Nephron progenitor cell (in vitro differentiated cells): Measurements from ENCODE around the gene TERT.

Source experiments
- DNase-seq: peaks from one replicate; pipeline ENCODE4 v3.0.0; 2021
- H3K27ac Mint-ChIP-seq: 2 replicates; pipeline ENCODE4 v1.8.0; 2021; ENCODE audit warnings: mild to moderate bottlenecking, moderate library complexity, mixed read lengths
- H3K27me3 Mint-ChIP-seq: 2 replicates; pipeline ENCODE4 v1.8.0; 2021; ENCODE audit warnings: mild to moderate bottlenecking, low read depth, mixed read lengths; ENCODE audit not compliant: poor library complexity
- H3K36me3 Mint-ChIP-seq: 2 replicates; pipeline ENCODE4 v1.8.0; 2021; ENCODE audit warnings: low read depth, mixed read lengths
- H3K4me1 Mint-ChIP-seq: 2 replicates; pipeline ENCODE4 v1.8.0; 2021; ENCODE audit warnings: mixed read lengths
- H3K4me3 Mint-ChIP-seq: 2 replicates; pipeline ENCODE4 v1.8.0; 2021; ENCODE audit warnings: mild to moderate bottlenecking, moderate library complexity, mixed read lengths
- H3K9me3 Mint-ChIP-seq: 2 replicates; pipeline ENCODE4 v1.8.0; 2021; ENCODE audit warnings: mild to moderate bottlenecking, moderate library complexity, mixed read lengths
- TF ChIP-seq, protein P1 (sequence below): fragments of 200-600 bp; sonication (generic); IDR thresholded peaks from 2 replicates; pipeline ENCODE4 v1.5.0; 2021; ENCODE audit warnings: antibody characterized with exemption

Gene TERT

GRCh38 chr5:1242733-1243486 is 52.0 kb downstream of the TERT start:
- Mint-ChIP-seq H3K36me3 (no peaks in the 10 kb centered on the region), H3K9me3 (no peaks in the 10 kb centered on the region)

GRCh38 chr5:1241509-1242080 is 53.3 kb downstream of the TERT start:
- TF ChIP-seq, protein P1, sequence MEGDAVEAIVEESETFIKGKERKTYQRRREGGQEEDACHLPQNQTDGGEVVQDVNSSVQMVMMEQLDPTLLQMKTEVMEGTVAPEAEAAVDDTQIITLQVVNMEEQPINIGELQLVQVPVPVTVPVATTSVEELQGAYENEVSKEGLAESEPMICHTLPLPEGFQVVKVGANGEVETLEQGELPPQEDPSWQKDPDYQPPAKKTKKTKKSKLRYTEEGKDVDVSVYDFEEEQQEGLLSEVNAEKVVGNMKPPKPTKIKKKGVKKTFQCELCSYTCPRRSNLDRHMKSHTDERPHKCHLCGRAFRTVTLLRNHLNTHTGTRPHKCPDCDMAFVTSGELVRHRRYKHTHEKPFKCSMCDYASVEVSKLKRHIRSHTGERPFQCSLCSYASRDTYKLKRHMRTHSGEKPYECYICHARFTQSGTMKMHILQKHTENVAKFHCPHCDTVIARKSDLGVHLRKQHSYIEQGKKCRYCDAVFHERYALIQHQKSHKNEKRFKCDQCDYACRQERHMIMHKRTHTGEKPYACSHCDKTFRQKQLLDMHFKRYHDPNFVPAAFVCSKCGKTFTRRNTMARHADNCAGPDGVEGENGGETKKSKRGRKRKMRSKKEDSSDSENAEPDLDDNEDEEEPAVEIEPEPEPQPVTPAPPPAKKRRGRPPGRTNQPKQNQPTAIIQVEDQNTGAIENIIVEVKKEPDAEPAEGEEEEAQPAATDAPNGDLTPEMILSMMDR = no peak
- Mint-ChIP-seq H3K4me3 (no peak overlapping the region), H3K27me3 (peaks cover 8% of the 10 kb centered on the region), H3K4me1 (peaks cover 30% of the 10 kb centered on the region), H3K36me3 (no peaks in the 10 kb centered on the region), H3K27ac (no peak overlapping the region), H3K9me3 (peaks cover 4% of the 10 kb centered on the region)
- no peak for DNase-seq

More at GRCh38 chr5:1242733-1243486, 52.0 kb downstream of the TERT start:
- H3K27ac Mint-ChIP-seq = no peak overlapping the region
- H3K4me3 Mint-ChIP-seq = no peak overlapping the region
- peaks cover 30% of the 10 kb centered on the region for H3K4me1 Mint-ChIP-seq
- TF ChIP-seq, protein P1 = no peak
- DNase-seq = no peak
- peaks cover 17% of the 10 kb centered on the region for H3K27me3 Mint-ChIP-seq

- peak overlapping the region; percentile 87 for H3K27ac Mint-ChIP-seq
- H3K4me3 Mint-ChIP-seq = no peak overlapping the region
- peaks cover 30% of the 10 kb centered on the region for H3K4me1 Mint-ChIP-seq
- no peaks in the 10 kb centered on the region for H3K36me3 Mint-ChIP-seq
- TF ChIP-seq, protein P1 = no peak
- no peak for DNase-seq
- H3K27me3 Mint-ChIP-seq = peaks cover 8% of the 10 kb centered on the region
- H3K9me3 Mint-ChIP-seq = peaks cover 13% of the 10 kb centered on the region
Observed at GRCh38 chr5:1240496-1241260, 54.2 kb downstream of the TERT start.

GRCh38 chr5:1239505-1240251 is 55.2 kb downstream of the TERT start:
- no peak overlapping the region for H3K27ac Mint-ChIP-seq

DNA sequence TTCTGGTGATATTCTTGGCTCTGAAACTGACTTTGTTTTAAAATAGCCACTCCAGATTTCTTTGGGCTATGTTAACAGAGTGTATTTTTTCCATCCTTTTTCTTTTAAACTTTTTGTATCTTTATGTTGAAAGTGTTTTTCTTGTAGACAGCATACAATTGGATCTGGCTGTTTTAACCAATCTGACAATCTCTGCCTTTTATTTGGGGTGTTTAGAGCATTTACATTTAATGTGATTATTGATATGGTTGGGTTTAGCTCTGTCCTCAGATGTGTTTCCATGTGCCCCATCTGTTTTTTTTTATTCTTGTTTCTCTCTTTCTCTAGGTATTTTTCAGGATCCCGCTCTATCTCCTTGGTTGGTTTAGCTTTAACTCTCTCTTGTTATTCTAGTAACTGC is 59.0 kb downstream of the TERT start:
- Mint-ChIP-seq H3K27ac (no peak overlapping the region), H3K27me3 (peaks cover 4% of the 10 kb centered on the region), H3K9me3 (peaks cover 24% of the 10 kb centered on the region), H3K36me3 (no peaks in the 10 kb centered on the region), H3K4me3 (no peak overlapping the region), H3K4me1 (peaks cover 4% of the 10 kb centered on the region)
- DNase-seq = no peak
- TF ChIP-seq, protein P1 = no peak

More at GRCh38 chr5:1239505-1240251, 55.2 kb downstream of the TERT start:
- TF ChIP-seq, protein P1 = no peak
- no peak for DNase-seq
- Mint-ChIP-seq H3K4me3 (no peak overlapping the region), H3K36me3 (no peaks in the 10 kb centered on the region), H3K4me1 (peaks cover 30% of the 10 kb centered on the region), H3K27me3 (peaks cover 4% of the 10 kb centered on the region), H3K9me3 (peaks cover 23% of the 10 kb centered on the region)
